Right lobe of liver (tissue), 6 donors: ENCODE measurements around the gene HTD2. TPM values are rescaled to one million over a fixed set of nuclear protein-coding genes. Genes with fewer than 3 reads are reported as not detected.

Source experiments
- ATAC-seq, 4 donors: fragments of 200-7000 bp; cut with Tn5 transposase; one replicate each; pipeline ENCODE4 v1.9.1; 2020; ENCODE audit warnings: mild to moderate bottlenecking in 4 of 4, moderate library complexity in 4 of 4
- DNase-seq, 3 donors: peaks; one replicate each; pipeline ENCODE4 v3.0.0-alpha.2; 2020
- H3K27ac ChIP-seq, 3 donors: fragments of 200-600 bp; one replicate each; pipeline ENCODE4 v1.8.0; 2022
- H3K27me3 ChIP-seq, 2 donors: fragments of 200-600 bp; one replicate each; pipeline ENCODE4 v1.8.0; 2022
- H3K36me3 ChIP-seq, 4 donors: fragments of 200-600 bp; sonication (generic) in 1 of 4; one replicate each; pipeline versions ENCODE4 v1.5.1 to v1.8.0; 2017 to 2022; ENCODE audit warnings: control low read depth in 1 of 4
- H3K4me1 ChIP-seq, 4 donors: fragments of 200-600 bp; sonication (generic) in 1 of 4; one replicate each; pipeline versions ENCODE4 v1.5.1 to v1.8.0; 2017 to 2022; ENCODE audit warnings: control low read depth in 1 of 4
- H3K4me3 ChIP-seq, 3 donors: fragments of 200-600 bp; one replicate each; pipeline ENCODE4 v1.8.0; 2022
- H3K9me3 ChIP-seq, 4 donors: fragments of 200-600 bp; sonication (generic) in 1 of 4; one replicate each; pipeline versions ENCODE4 v1.5.1 to v1.8.0; 2017 to 2022; ENCODE audit warnings: control low read depth in 1 of 4
- POLR2A ChIP-seq: fragments of 450-650 bp; IDR thresholded peaks from one replicate; pipeline ENCODE4 v1.6.1; 2017; ENCODE audit warnings: antibody characterized with exemption, mild to moderate bottlenecking
- WGBS: methylation state at CpG from one replicate; pipeline ENCODE4 v1.1.6; 2018; ENCODE audit warnings: low coverage, low lambda C conversion rate; ENCODE audit not compliant: insufficient coverage; ENCODE audit errors: missing lambda C conversion rate; 5-methylcytosine and 5-hydroxymethylcytosine counted together
- intact Hi-C, 2 donors: fragments of 100-400 bp; cut with DNase I; formaldehyde crosslinking; loops; one replicate each; pipeline versions ENCODE4 v1.11.2 to v1.14.1; 2022
- small RNA-seq, 2 experiments: library from RNA; depleted of rRNA; stranded (forward); fragments of <200 nt; gene quantifications; one replicate each; pipeline ENCODE3, GENCODE V24; 2016
- total RNA-seq, 6 experiments: library from RNA; depleted of rRNA in 2 of 6; stranded (reverse); fragments of >200 nt in 2 of 6; fragmentation: NEBNext Ultra II Directional in 3 of 6; extraction: Animal tissue kit (Norgen Biotek cat#: 25700) in 3 of 6; gene quantifications; one replicate each; pipeline versions ENCODE4 v1.1.0 to v1.2.4, GENCODE V29; 2016 to 2023
- TF ChIP-seq, protein P1 (sequence below), 4 donors: fragments of 200-600 bp in 3 of 4; fragments of 450-650 bp in 1 of 4; IDR thresholded peaks; one replicate each; pipeline versions ENCODE4 v1.5.1 to v1.8.0; 2016 to 2022; ENCODE audit warnings: antibody characterized with exemption in 4 of 4, mild to moderate bottlenecking in 2 of 4
- donor health status: DM: no; HTN: yes; CAD: no.
- donor health status: DM: no; HTN: no; CAD: no.
- donor health status: DM: no; HTN: no; CAD: no.
- donor health status: DM: no; HTN: yes; CAD: no.
- donor health status: DM: no; HTN: yes; CAD: no.

Gene HTD2
- total RNA-seq, 6 experiments from 2014 or later: 6.1 to 9.9 (median 8.5) TPM

- no peaks in the 10 kb centered on the region for H3K27me3 ChIP-seq
- TF ChIP-seq POLR2A: no peak
- TF ChIP-seq, protein P1, sequence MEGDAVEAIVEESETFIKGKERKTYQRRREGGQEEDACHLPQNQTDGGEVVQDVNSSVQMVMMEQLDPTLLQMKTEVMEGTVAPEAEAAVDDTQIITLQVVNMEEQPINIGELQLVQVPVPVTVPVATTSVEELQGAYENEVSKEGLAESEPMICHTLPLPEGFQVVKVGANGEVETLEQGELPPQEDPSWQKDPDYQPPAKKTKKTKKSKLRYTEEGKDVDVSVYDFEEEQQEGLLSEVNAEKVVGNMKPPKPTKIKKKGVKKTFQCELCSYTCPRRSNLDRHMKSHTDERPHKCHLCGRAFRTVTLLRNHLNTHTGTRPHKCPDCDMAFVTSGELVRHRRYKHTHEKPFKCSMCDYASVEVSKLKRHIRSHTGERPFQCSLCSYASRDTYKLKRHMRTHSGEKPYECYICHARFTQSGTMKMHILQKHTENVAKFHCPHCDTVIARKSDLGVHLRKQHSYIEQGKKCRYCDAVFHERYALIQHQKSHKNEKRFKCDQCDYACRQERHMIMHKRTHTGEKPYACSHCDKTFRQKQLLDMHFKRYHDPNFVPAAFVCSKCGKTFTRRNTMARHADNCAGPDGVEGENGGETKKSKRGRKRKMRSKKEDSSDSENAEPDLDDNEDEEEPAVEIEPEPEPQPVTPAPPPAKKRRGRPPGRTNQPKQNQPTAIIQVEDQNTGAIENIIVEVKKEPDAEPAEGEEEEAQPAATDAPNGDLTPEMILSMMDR (IDR thresholded peaks at IDR 0.05): no peak
- peak; percentile 42 to 63 (median 56) for ATAC-seq
- no peak overlapping the region for H3K4me3 ChIP-seq
- DNase-seq: no peak
- no peak overlapping the region for H3K27ac ChIP-seq
- peaks cover 0 to 2% (median 0%) of the 10 kb centered on the region in 4 donors for H3K36me3 ChIP-seq
- intact Hi-C loops: no loop called here
- H3K9me3 ChIP-seq: no peaks in the 10 kb centered on the region
- peaks cover 0 to 8% (median 0%) of the 10 kb centered on the region in 4 donors for H3K4me1 ChIP-seq
- 25% methylated on average over 1 of the region's 1 CpG for WGBS
Measured at GRCh38 chr3:58369038-58369437, 62.7 kb downstream of the HTD2 start.

Small RNA genes within 50 kb of the gene (small RNA-seq; reads per million reads assigned to genes)
- gene AC098479.1: 0 reads per million in 2 experiments

Other genes with a start within 250 kb of the HTD2 start
- 100 to 1,000 TPM in 1 of 6 experiments, 10 to 100 TPM in 5; 32.9 to 134 (median 61.0) TPM for gene DNASE1L3, start 95.5 kb upstream of the HTD2 start, total RNA-seq
- gene ABHD6, start 68.7 kb upstream of the HTD2 start, total RNA-seq: 10 to 100 TPM; 24.6 to 64.3 (median 52.6) TPM
- 10 to 100 TPM in 4 of 6 experiments, 1 to 10 TPM in 2; 7.9 to 12.6 (median 10.6) TPM for gene RPP14, start 275 bp upstream of the HTD2 start, total RNA-seq
- gene PXK, start 26.4 kb downstream of the HTD2 start, total RNA-seq: 10 to 100 TPM in 3 of 6 experiments, 1 to 10 TPM in 3; 6.6 to 19.4 (median 9.6) TPM
- 10 to 100 TPM; 35.5 to 70.2 (median 47.3) TPM for gene PDHB, start 127.3 kb downstream of the HTD2 start, total RNA-seq
- 1 to 10 TPM; 4.3 to 9.6 (median 8.0) TPM for gene KCTD6, start 185.6 kb downstream of the HTD2 start, total RNA-seq
- 100 to 1,000 TPM in 3 of 6 experiments, 10 to 100 TPM in 3; 67.8 to 269 (median 149) TPM for gene ACOX2, start 230.7 kb downstream of the HTD2 start, total RNA-seq